Loucy (cell line): ENCODE results near the gene WWOX.

Experiments
- H2AFZ ChIP-seq: fragments of 200-600 bp; sonication (generic); 2 replicates; pipeline ENCODE4 v1.6.0; 2016; ENCODE audit warnings: antibody characterized with exemption, mild to moderate bottlenecking, low read length, moderate library complexity
- H3F3A ChIP-seq: fragments of 200-600 bp; 2 replicates; pipeline ENCODE4 v1.6.0; 2016; ENCODE audit warnings: antibody characterized with exemption, low read depth, mild to moderate bottlenecking
- H3K27me3 ChIP-seq: fragments of 200-600 bp; sonication (generic); 2 replicates; pipeline ENCODE4 v1.6.1; 2014; ENCODE audit warnings: low read length, mild to moderate bottlenecking; ENCODE audit not compliant: insufficient read depth, poor library complexity, severe bottlenecking
- H3K36me3 ChIP-seq: fragments of 200-600 bp; sonication (generic); 2 replicates; pipeline ENCODE4 v1.6.1; 2016; ENCODE audit warnings: low read length; ENCODE audit not compliant: insufficient read depth
- H3K4me1 ChIP-seq: fragments of 200-600 bp; sonication (generic); 2 replicates; pipeline ENCODE4 v1.5.1; 2014; ENCODE audit warnings: low read length, mild to moderate bottlenecking; ENCODE audit not compliant: insufficient read depth, poor library complexity, severe bottlenecking
- H3K4me2 ChIP-seq: fragments of 200-600 bp; sonication (generic); 2 replicates; pipeline ENCODE4 v1.6.0; 2014; ENCODE audit warnings: antibody characterized with exemption, low read length, low read depth, mild to moderate bottlenecking; ENCODE audit not compliant: poor library complexity, severe bottlenecking
- H3K4me3 ChIP-seq: fragments of 200-600 bp; sonication (generic); 2 replicates; pipeline ENCODE4 v1.5.1; 2014; ENCODE audit warnings: low read length, mild to moderate bottlenecking, mixed read lengths; ENCODE audit not compliant: poor library complexity, severe bottlenecking
- H3K79me2 ChIP-seq: fragments of 200-600 bp; sonication (generic); 2 replicates; pipeline ENCODE4 v1.6.1; 2014; ENCODE audit warnings: low read length; ENCODE audit not compliant: insufficient read depth
- H3K9ac ChIP-seq: fragments of 200-600 bp; sonication (generic); 2 replicates; pipeline ENCODE4 v1.6.0; 2014; ENCODE audit warnings: mild to moderate bottlenecking, low read depth, low read length, moderate library complexity; ENCODE audit not compliant: poor library complexity, severe bottlenecking
- H3K9me2 ChIP-seq: fragments of 200-600 bp; sonication (generic); replicated peaks from 2 replicates; pipeline ENCODE4 v1.6.1; 2016; ENCODE audit warnings: low read depth, low read length, mixed read lengths
- H3K9me3 ChIP-seq: fragments of 200-600 bp; sonication (generic); 2 replicates; pipeline ENCODE4 v1.6.1; 2014; ENCODE audit warnings: mild to moderate bottlenecking, antibody characterized with exemption, low read length, low read depth; ENCODE audit not compliant: insufficient read depth
- H4K20me1 ChIP-seq: fragments of 200-600 bp; sonication (generic); 2 replicates; pipeline ENCODE4 v1.6.0; 2014; ENCODE audit warnings: antibody characterized with exemption, low read length, mild to moderate bottlenecking; ENCODE audit not compliant: insufficient read depth, poor library complexity, severe bottlenecking
- CTCF ChIP-seq: fragments of 200-600 bp; sonication (generic); conservative IDR thresholded peaks from 2 replicates; pipeline ENCODE4 v1.5.1; 2014; ENCODE audit warnings: mild to moderate bottlenecking, antibody characterized with exemption, low read length
- EZH2phosphoT487 ChIP-seq: fragments of 200-600 bp; IDR thresholded peaks from 2 replicates; pipeline ENCODE4 v1.6.1; 2018; ENCODE audit warnings: antibody characterized with exemption, mild to moderate bottlenecking, moderate library complexity, borderline replicate concordance

The WWOX gene

DNA sequence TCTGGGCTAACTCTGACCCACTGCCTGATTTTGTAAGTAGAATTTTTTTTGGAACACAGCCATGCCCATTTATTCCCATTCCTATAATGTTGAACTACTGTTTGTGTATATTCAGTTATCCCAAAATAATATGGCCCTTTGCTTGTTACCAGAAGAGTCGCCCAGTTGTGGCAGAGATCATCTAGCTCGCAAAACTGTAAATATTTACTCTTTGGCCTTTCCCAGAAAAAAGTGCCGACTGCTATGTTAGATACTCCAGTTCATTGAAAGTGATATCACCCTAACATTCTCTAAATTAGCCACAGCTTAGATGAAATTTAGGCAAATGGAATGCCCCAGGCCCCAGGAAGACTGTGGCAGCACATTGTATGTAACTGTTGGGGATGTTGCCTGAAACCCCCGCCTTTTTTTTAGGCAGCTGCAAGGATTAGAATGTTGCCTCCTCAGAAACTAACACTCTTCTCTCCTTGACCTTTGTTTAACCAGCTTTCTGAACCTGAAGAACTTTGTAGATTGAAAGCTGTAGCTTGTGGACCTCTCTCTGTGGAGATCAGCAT, 19.1 kb downstream of the WWOX start:
- Histone ChIP-seq H3K9me2 (no peaks in the 10 kb centered on the region), H3K4me1 (peaks cover 16% of the 10 kb centered on the region), H3F3A (no peaks in the 10 kb centered on the region), H4K20me1 (no peaks in the 10 kb centered on the region), H3K4me2 (no peak overlapping the region), H3K27me3 (no peaks in the 10 kb centered on the region), H3K9ac (no peak overlapping the region), H2AFZ (no peak overlapping the region), H3K36me3 (peaks cover 45% of the 10 kb centered on the region; the same call in 1 of the 2 replicates), H3K9me3 (no peaks in the 10 kb centered on the region), H3K79me2 (no peaks in the 10 kb centered on the region), H3K4me3 (no peak overlapping the region)
- TF ChIP-seq EZH2phosphoT487 (no peak), CTCF (no peak)

DNA sequence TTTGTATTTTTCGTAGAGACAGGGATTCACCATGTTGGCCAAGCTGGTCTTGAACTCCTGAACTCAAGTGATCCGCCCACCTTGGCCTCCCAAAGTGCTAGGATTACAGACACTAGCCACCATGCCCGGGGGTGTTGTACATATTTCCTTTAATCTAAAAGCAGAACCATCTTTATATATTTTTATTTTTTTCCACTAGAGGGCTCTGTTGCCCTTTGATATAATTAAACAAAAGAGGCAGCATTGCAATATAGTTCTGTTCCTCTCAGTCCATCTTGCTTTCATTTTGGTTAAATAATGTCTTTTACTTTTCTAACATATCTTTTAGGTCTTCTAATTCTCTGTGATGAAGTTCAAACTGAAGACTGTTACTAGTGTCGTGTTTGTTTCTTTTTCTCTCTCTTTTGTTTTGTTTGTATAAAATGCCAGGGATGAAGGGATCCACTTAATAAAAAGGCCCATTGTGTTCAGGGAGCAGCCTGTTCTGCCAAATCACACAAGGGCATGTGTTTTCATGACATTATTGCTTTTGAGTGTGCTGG, 23.4 kb downstream of the WWOX start:
- Histone ChIP-seq H3K36me3 (peaks cover 21% of the 10 kb centered on the region; the same call in 1 of the 2 replicates), H3K27me3 (no peaks in the 10 kb centered on the region), H3K79me2 (no peaks in the 10 kb centered on the region), H3K4me3 (peak overlapping the region; percentile 58), H3K4me2 (peak overlapping the region; percentile 83), H3K9me3 (no peaks in the 10 kb centered on the region), H2AFZ (peak overlapping the region; percentile 80; the same call in 1 of the 2 replicates), H3K4me1 (peaks cover 3% of the 10 kb centered on the region), H3K9ac (peak overlapping the region; percentile 66), H3K9me2 (no peaks in the 10 kb centered on the region), H3F3A (no peaks in the 10 kb centered on the region), H4K20me1 (no peaks in the 10 kb centered on the region)
- TF ChIP-seq CTCF (peak; percentile 61), EZH2phosphoT487 (no peak)

DNA sequence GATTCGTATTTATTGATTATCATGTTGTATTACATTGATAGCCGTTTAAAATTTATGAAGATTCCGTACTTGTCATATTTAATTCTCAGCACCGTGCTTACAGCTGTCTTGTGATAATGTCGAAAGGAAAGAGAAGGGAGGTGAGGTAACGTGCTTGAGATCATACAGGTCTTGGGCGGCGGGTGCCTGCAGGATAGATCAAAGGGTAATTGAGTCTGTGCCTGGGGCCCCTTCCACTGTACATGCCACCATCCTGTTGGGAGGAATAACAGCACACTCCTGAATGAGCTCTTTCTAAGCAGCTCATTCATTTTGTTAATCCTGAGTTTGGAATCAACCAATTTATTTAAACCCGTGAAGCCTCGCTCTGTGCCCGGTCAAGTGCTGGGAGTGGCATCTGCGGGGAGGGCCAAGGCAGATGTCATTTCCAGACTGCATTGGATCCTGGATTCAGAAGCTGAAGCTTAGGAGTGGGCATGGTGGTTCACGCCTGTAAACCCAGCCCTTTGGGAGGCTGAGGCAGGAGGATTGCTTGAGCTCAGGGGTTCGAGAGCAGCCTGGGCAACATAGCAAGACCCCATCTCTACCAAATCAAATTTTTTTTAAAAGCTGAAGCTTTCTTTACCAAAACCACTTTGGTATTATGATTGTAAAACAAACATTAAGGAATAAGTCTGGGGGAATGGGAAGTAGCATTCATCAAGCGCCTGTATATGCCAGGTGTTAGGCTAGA, 25.8 kb downstream of the WWOX start:
- Histone ChIP-seq H3K4me1 (peaks cover 3% of the 10 kb centered on the region), H3K9me3 (no peaks in the 10 kb centered on the region), H3K9ac (no peak overlapping the region), H3F3A (no peaks in the 10 kb centered on the region), H3K36me3 (peaks cover 5% of the 10 kb centered on the region; the same call in 1 of the 2 replicates), H3K4me3 (no peak overlapping the region), H3K4me2 (no peak overlapping the region), H3K9me2 (no peaks in the 10 kb centered on the region), H2AFZ (no peak overlapping the region), H3K27me3 (no peaks in the 10 kb centered on the region), H3K79me2 (no peaks in the 10 kb centered on the region), H4K20me1 (no peaks in the 10 kb centered on the region)
- TF ChIP-seq EZH2phosphoT487 (no peak), CTCF (no peak)
